HCT116 (cell line): ENCODE measurements around the gene TRRAP. TPM values are rescaled to one million over a fixed set of nuclear protein-coding genes. Genes with fewer than 3 reads are reported as not detected.

ENCODE experiments used
- ATAC-seq: fragments of 200-7000 bp; cut with Tn5 transposase; 2 replicates; pipeline ENCODE4 v1.9.1; 2020; ENCODE audit warnings: mild to moderate bottlenecking, moderate library complexity
- BruUV-seq: library from RNA; stranded (reverse); fragments of 400-500 nt; replicated peaks from 2 replicates; lab custom pipeline; 2021; lab: Mats Ljungman, UMichigan
- CTCF ChIA-PET: fragments of 300-600 bp; sonication (Branson Sonifier 250); formaldehyde crosslinking; loops from one replicate; lab custom pipeline; 2021; ENCODE audit warnings: antibody characterized with exemption; lab: Charles Lee
- POLR2A ChIA-PET: fragments of 300-600, 350-600 bp; sonication (Branson Sonifier 250); formaldehyde crosslinking; loops from one replicate; lab custom pipeline; 2021; ENCODE audit warnings: antibody characterized with exemption; lab: Charles Lee
- RAD21 ChIA-PET, 2 experiments: fragments of 300-600 bp; sonication (Branson Sonifier 250); formaldehyde crosslinking; loops; one replicate each; lab custom pipeline; 2023; ENCODE audit warnings: low total read pairs in 2 of 2; ENCODE audit not compliant: uncharacterized antibody in 2 of 2, unreplicated experiment in 2 of 2, low non-redundant PET in 1 of 2; lab: Charles Lee
- DNase-seq: peaks from one replicate; pipeline ENCODE4 v3.0.0-alpha.2; 2010; ENCODE audit warnings: low read depth, low spot score
- H2AFZ ChIP-seq: fragments of 200-600 bp; shearing (Covaris generic), sonication (generic); 2 replicates; pipeline ENCODE4 v1.6.1; 2017; ENCODE audit warnings: low read depth, mixed run types, mixed read lengths, antibody characterized with exemption, low read length; ENCODE audit not compliant: poor library complexity, severe bottlenecking
- H3K27ac ChIP-seq: 2 replicates; pipeline ENCODE4 v1.5.1; 2012; ENCODE audit warnings: low read depth, low read length
- H3K27me3 ChIP-seq: fragments of 200-600 bp; sonication (generic); 2 replicates; pipeline ENCODE4 v1.6.1; 2016; ENCODE audit warnings: mixed run types, low read length, mixed read lengths; ENCODE audit not compliant: insufficient read depth
- H3K36me3 ChIP-seq, 2 experiments: fragments of 200-500 bp in 1 of 2; fragments of 200-600 bp in 1 of 2; sonication (Bioruptor generic) in 1 of 2; sonication (generic) in 1 of 2; 2 replicates each; pipeline versions ENCODE4 v1.5.1 to v1.6.1; 2014 to 2016; ENCODE audit warnings: low read length in 2 of 2, inconsistent platforms in 1 of 2, mixed read lengths in 1 of 2, mixed run types in 1 of 2; ENCODE audit not compliant: insufficient read depth in 2 of 2, control insufficient read depth in 1 of 2
- H3K4me1 ChIP-seq, 2 experiments: fragments of 200-600 bp in 1 of 2; sonication (generic) in 1 of 2; 2 replicates each; pipeline versions ENCODE4 v1.5.1 to v1.6.1; 2012 to 2017; ENCODE audit warnings: low read length in 2 of 2, inconsistent platforms in 1 of 2, mild to moderate bottlenecking in 1 of 2, mixed read lengths in 1 of 2, mixed run types in 1 of 2, moderate library complexity in 1 of 2; ENCODE audit not compliant: insufficient read depth in 2 of 2, control insufficient read depth in 1 of 2
- H3K4me2 ChIP-seq: fragments of 200-600 bp; sonication (generic); 2 replicates; pipeline ENCODE4 v1.6.1; 2017; ENCODE audit warnings: mixed run types, low read length, mixed read lengths
- H3K4me3 ChIP-seq, 2 experiments: fragments of 200-600 bp in 1 of 2; sonication (generic) in 1 of 2; replicated peaks in 1 of 2; 2 replicates each; pipeline ENCODE4 v1.5.1; 2011 to 2016; ENCODE audit warnings: low read length in 2 of 2, control low read depth in 1 of 2, low read depth in 1 of 2, mild to moderate bottlenecking in 1 of 2, mixed read lengths in 1 of 2, mixed run types in 1 of 2
- H3K79me2 ChIP-seq: fragments of 200-600 bp; sonication (generic); 2 replicates; pipeline ENCODE4 v1.6.1; 2017; ENCODE audit warnings: mild to moderate bottlenecking, mixed run types, low read length, moderate library complexity, mixed read lengths; ENCODE audit not compliant: insufficient read depth
- H3K9ac ChIP-seq: fragments of 200-600 bp; sonication (generic); 2 replicates; pipeline ENCODE4 v1.6.1; 2016; ENCODE audit warnings: low read length, mixed read lengths
- H3K9me2 ChIP-seq: fragments of 200-600 bp; sonication (generic), shearing (Covaris generic); 2 replicates; pipeline ENCODE4 v1.6.1; 2017; ENCODE audit warnings: mixed run types, mild to moderate bottlenecking, moderate library complexity; ENCODE audit not compliant: insufficient read depth
- H3K9me3 ChIP-seq, 2 experiments: fragments of 200-500 bp in 1 of 2; fragments of 200-600 bp in 1 of 2; sonication (Bioruptor generic) in 1 of 2; sonication (generic) in 1 of 2; 2 replicates each; pipeline ENCODE4 v1.6.1; 2014 to 2017; ENCODE audit warnings: low read length in 2 of 2, mixed read lengths in 2 of 2, inconsistent platforms in 1 of 2, low read depth in 1 of 2, mild to moderate bottlenecking in 1 of 2, mixed run types in 1 of 2, moderate library complexity in 1 of 2; ENCODE audit not compliant: control insufficient read depth in 1 of 2, insufficient read depth in 1 of 2
- H4K20me1 ChIP-seq: fragments of 200-600 bp; sonication (generic), shearing (Covaris generic); 2 replicates; pipeline ENCODE4 v1.6.1; 2017; ENCODE audit warnings: mixed run types, mild to moderate bottlenecking, moderate library complexity; ENCODE audit not compliant: insufficient read depth
- ATF3 ChIP-seq: IDR thresholded peaks from 2 replicates; pipeline ENCODE4 v1.6.1; 2012
- EGR1 ChIP-seq: IDR thresholded peaks from 2 replicates; pipeline ENCODE4 v1.6.1; 2012; ENCODE audit warnings: low read depth
- EZH2phosphoT487 ChIP-seq: fragments of 200-600 bp; IDR thresholded peaks from 2 replicates; pipeline ENCODE4 v1.6.1; 2018; ENCODE audit warnings: antibody characterized with exemption, borderline replicate concordance
- FOSL1 ChIP-seq: IDR thresholded peaks from 2 replicates; pipeline ENCODE4 v1.6.1; 2012; ENCODE audit warnings: low read depth
- JUND ChIP-seq: IDR thresholded peaks from 2 replicates; pipeline ENCODE4 v1.6.1; 2012
- REST ChIP-seq: IDR thresholded peaks from 2 replicates; pipeline ENCODE4 v1.6.1; 2012; ENCODE audit warnings: low read depth
- SIN3A ChIP-seq: IDR thresholded peaks from 2 replicates; pipeline ENCODE4 v1.6.1; 2012; ENCODE audit warnings: low read depth
- SP1 ChIP-seq: IDR thresholded peaks from 2 replicates; pipeline ENCODE4 v1.6.1; 2012; ENCODE audit warnings: low read depth
- ZFX ChIP-seq: fragments of 450-650 bp; IDR thresholded peaks from 2 replicates; pipeline ENCODE4 v1.6.1; 2017
- ZNF274 ChIP-seq: fragments of 200-500 bp; sonication (Bioruptor generic); IDR thresholded peaks from 2 replicates; pipeline ENCODE4 v1.6.1; 2014; ENCODE audit warnings: mild to moderate bottlenecking, low read depth, low read length, inconsistent platforms
- intact Hi-C: fragments of 100-400 bp; cut with micrococcal nuclease; formaldehyde crosslinking; loops from 2 replicates; pipeline ENCODE4 v1.10.0; 2022
- total RNA-seq: library from RNA; stranded (reverse); gene quantifications from one replicate; pipeline ENCODE4 v1.2.1, GENCODE V29; 2021; ENCODE audit not compliant: unreplicated experiment

TRRAP gene
- total RNA-seq, 1 experiment from 2014 or later = 44.5 TPM

GRCh38 chr7:99002827-99003212, 124.5 kb downstream of the TRRAP start:
- ChIA-PET RAD21 (no interaction called here), CTCF (no interaction called here)

More at GRCh38 chr7:99002827-99003212, 124.5 kb downstream of the TRRAP start:
- TF ChIP-seq JUND (no peak), SIN3A (no peak), EZH2phosphoT487 (no peak), FOSL1 (no peak), REST (no peak), ATF3 (no peak), ZNF274 (no peak), EGR1 (no peak), ZFX (no peak), SP1 (no peak)
- Histone ChIP-seq H3K9me3 (no peaks in the 10 kb centered on the region), H3K79me2 (no peaks in the 10 kb centered on the region), H3K9ac (no peak overlapping the region), H2AFZ (no peak overlapping the region), H3K36me3 (peaks cover 29 to 51% of the 10 kb centered on the region in 2 experiments), H4K20me1 (no peaks in the 10 kb centered on the region), H3K4me1 (no peaks in the 10 kb centered on the region), H3K4me3 (no peak overlapping the region), H3K4me2 (no peak overlapping the region), H3K9me2 (no peaks in the 10 kb centered on the region), H3K27me3 (no peaks in the 10 kb centered on the region), H3K27ac (no peak overlapping the region)
- ATAC-seq (no peak), DNase-seq (no peak)
- intact Hi-C loops = no loop called here
- no TSS peak for BruUV-seq
- POLR2A ChIA-PET = no interaction called here
